ENCODE results near the gene TXNL4A. TPM values are rescaled to one million over a fixed set of nuclear protein-coding genes. Genes with fewer than 3 reads are reported as not detected.

The TXNL4A gene
- total RNA-seq, 1 experiment from 2014 or later, result 178 TPM

GRCh38 chr18:79947054-79947755, 41.2 kb downstream of the TXNL4A start:
- Histone ChIP-seq H3K4me1 (ENCODE audit: control insufficient read depth in 1 of 2, insufficient read depth in 2 of 2, low read length in 2 of 2) (peaks cover 3 to 14% of the 10 kb centered on the region in 2 experiments; a peak in 2 of 4 replicates), H3K4me3 (replicated peaks in 1 of 2; ENCODE audit: low read depth in 1 of 2, low read length in 2 of 2) (no peak overlapping the region), H2AFZ (ENCODE audit: low read depth, low read length, poor library complexity, severe bottlenecking) (no peak overlapping the region), H3K9me3 (ENCODE audit: control insufficient read depth in 1 of 2, insufficient read depth in 1 of 2, low read depth in 1 of 2, low read length in 2 of 2) (no peaks in the 10 kb centered on the region), H3K79me2 (ENCODE audit: insufficient read depth, low read length) (peaks cover 79% of the 10 kb centered on the region), H3K36me3 (ENCODE audit: control insufficient read depth in 1 of 2, insufficient read depth in 2 of 2, low read length in 2 of 2) (peaks cover 9 to 20% of the 10 kb centered on the region in 2 experiments; a peak in 3 of 4 replicates), H3K4me2 (ENCODE audit: low read length) (no peak overlapping the region), H3K9ac (ENCODE audit: low read length) (no peak overlapping the region), H4K20me1 (ENCODE audit: insufficient read depth) (peaks cover 3% of the 10 kb centered on the region; the same call in 1 of the 2 replicates), H3K9me2 (ENCODE audit: insufficient read depth) (no peaks in the 10 kb centered on the region), H3K27me3 (ENCODE audit: insufficient read depth, low read length) (no peaks in the 10 kb centered on the region), H3K27ac (ENCODE audit: low read depth, low read length) (no peak overlapping the region)
- RAD21 ChIA-PET (ENCODE audit: low non-redundant PET in 1 of 2, low total read pairs in 2 of 2, uncharacterized antibody in 2 of 2, unreplicated experiment in 2 of 2), result no interaction called here
- POLR2A ChIA-PET, result no interaction called here
- ATAC-seq (no peak), DNase-seq (ENCODE audit: low read depth, low spot score) (no peak)
- CTCF ChIA-PET, result no interaction called here
- no peak for TF ChIP-seq SP1 (IDR thresholded peaks at IDR 0.05; ENCODE audit: low read depth)
- TF ChIP-seq YY1 (IDR thresholded peaks at IDR 0.05; ENCODE audit: extremely low read depth, insufficient replicate concordance, low read depth, low read length), result no peak
- TF ChIP-seq ZNF274 (IDR thresholded peaks at IDR 0.05; ENCODE audit: low read depth, low read length), result no peak
- TF ChIP-seq CEBPB (IDR thresholded peaks at IDR 0.05; ENCODE audit: low read depth), result no peak
- TF ChIP-seq MAX (IDR thresholded peaks at IDR 0.05), result no peak
- no peak for TF ChIP-seq SRF (IDR thresholded peaks at IDR 0.05; ENCODE audit: low read depth)
- no peak for TF ChIP-seq ELF1 (IDR thresholded peaks at IDR 0.05; ENCODE audit: borderline replicate concordance, low read depth)
- no peak for TF ChIP-seq EZH2 (IDR thresholded peaks at IDR 0.05)
- no peak for TF ChIP-seq RAD21 (IDR thresholded peaks at IDR 0.05; ENCODE audit: low read depth)
- TF ChIP-seq FOSL1 (IDR thresholded peaks at IDR 0.05; ENCODE audit: low read depth), result no peak
- no peak for TF ChIP-seq SIN3A (IDR thresholded peaks at IDR 0.05; ENCODE audit: low read depth)
- no peak for TF ChIP-seq EGR1 (IDR thresholded peaks at IDR 0.05; ENCODE audit: low read depth)
- no peak for TF ChIP-seq ZFX (IDR thresholded peaks at IDR 0.05)
- TF ChIP-seq CBX3 (IDR thresholded peaks at IDR 0.05; ENCODE audit: low read depth), result no peak
- TF ChIP-seq EZH2phosphoT487 (IDR thresholded peaks at IDR 0.05; ENCODE audit: borderline replicate concordance), result no peak
- no peak for TF ChIP-seq REST (IDR thresholded peaks at IDR 0.05; ENCODE audit: low read depth)
- TF ChIP-seq TCF7L2 (IDR thresholded peaks at IDR 0.05; ENCODE audit: borderline replicate concordance, extremely low read depth, insufficient read depth, insufficient read length), result no peak
- no peak for TF ChIP-seq POLR2AphosphoS5 (IDR thresholded peaks at IDR 0.05; ENCODE audit: low read depth, low read length)
- TF ChIP-seq POLR2A (IDR thresholded peaks at IDR 0.05; ENCODE audit: borderline replicate concordance, extremely low read depth, insufficient read depth, insufficient read length), result no peak
- intact Hi-C loops (cut with micrococcal nuclease), result no loop called here
- no TSS peak for BruUV-seq (replicated peaks)
